SK-N-SH (cell line): Measurements from ENCODE around the gene TMPRSS11A.

Source experiments
- CTCF ChIP-seq: fragments of 200-600 bp; sonication (generic); IDR thresholded peaks from 2 replicates; pipeline ENCODE4 v1.6.1; 2017; ENCODE audit warnings: antibody characterized with exemption, mild to moderate bottlenecking, moderate library complexity
- RFX5 ChIP-seq: IDR thresholded peaks from 2 replicates; pipeline ENCODE4 v1.6.1; 2012; ENCODE audit warnings: mild to moderate bottlenecking, improper control_type of control experiment, low read length
- SMC3 ChIP-seq: IDR thresholded peaks from 2 replicates; pipeline ENCODE4 v1.6.1; 2012; ENCODE audit warnings: low read depth, low read length, improper control_type of control experiment
- TEAD4 ChIP-seq: IDR thresholded peaks from 2 replicates; pipeline ENCODE4 v1.4.0; 2012; ENCODE audit warnings: mild to moderate bottlenecking, borderline replicate concordance; ENCODE audit not compliant: insufficient read depth
- YY1 ChIP-seq: IDR thresholded peaks from 2 replicates; pipeline ENCODE4 v1.4.0; 2012; ENCODE audit warnings: low read depth, mild to moderate bottlenecking

- TF ChIP-seq SMC3, result no peak
- TF ChIP-seq TEAD4, result no peak
- no peak for TF ChIP-seq CTCF
- no peak for TF ChIP-seq YY1
- TF ChIP-seq RFX5, result no peak
These were observed 34.7 kb downstream of the TMPRSS11A start for GRCh38 chr4:67928546-67928945.
